Upper lobe of left lung (tissue), 6 donors: Measurements from ENCODE around the gene LHX5. TPM values are rescaled to one million over a fixed set of nuclear protein-coding genes. Genes with fewer than 3 reads are reported as not detected.

Source experiments
- ATAC-seq, 2 donors: fragments of 200-7000 bp; cut with Tn5 transposase; one replicate each; pipeline ENCODE4 v1.9.1; 2022; ENCODE audit warnings: mild to moderate bottlenecking in 2 of 2, moderate library complexity in 2 of 2; ENCODE audit not compliant: low FRiP score in 2 of 2
- DNase-seq, 2 donors: peaks; one replicate each; pipeline ENCODE4 v3.0.0-alpha.2; 2019 to 2020
- H3K27ac ChIP-seq, 4 donors: fragments of 200-600 bp; sonication (generic); one replicate each; pipeline ENCODE4 v1.5.1; 2016 to 2019
- H3K27me3 ChIP-seq, 4 donors: fragments of 200-600 bp; sonication (generic); one replicate each; pipeline ENCODE4 v1.5.1; 2017 to 2019
- H3K36me3 ChIP-seq, 4 donors: fragments of 200-600 bp; sonication (generic); one replicate each; pipeline ENCODE4 v1.5.1; 2016 to 2019
- H3K4me1 ChIP-seq, 4 donors: fragments of 200-600 bp; sonication (generic); one replicate each; pipeline ENCODE4 v1.5.1; 2018 to 2019
- H3K4me3 ChIP-seq, 4 donors: fragments of 200-600 bp; sonication (generic); one replicate each; pipeline ENCODE4 v1.5.1; 2017 to 2019; ENCODE audit warnings: mild to moderate bottlenecking in 2 of 4, moderate library complexity in 1 of 4
- H3K9me3 ChIP-seq, 4 donors: fragments of 200-600 bp; sonication (generic); one replicate each; pipeline ENCODE4 v1.5.1; 2018 to 2019
- CTCF ChIP-seq, 6 experiments: fragments of 450-650 bp in 4 of 6; fragments of 200-600 bp in 2 of 6; sonication (generic) in 2 of 6; IDR thresholded peaks; one replicate each; pipeline ENCODE4 v1.5.1; 2016 to 2019; ENCODE audit warnings: antibody characterized with exemption in 6 of 6
- EP300 ChIP-seq, 4 donors: sonication (generic); formaldehyde crosslinking; IDR thresholded peaks; one replicate each; pipeline ENCODE4 v1.5.1; 2017; ENCODE audit warnings: antibody characterized with exemption in 4 of 4, control low read depth in 2 of 4
- POLR2A ChIP-seq, 4 donors: fragments of 450-650 bp; IDR thresholded peaks; one replicate each; pipeline ENCODE4 v1.5.1; 2016 to 2017; ENCODE audit warnings: antibody characterized with exemption in 4 of 4, mild to moderate bottlenecking in 2 of 4
- POLR2AphosphoS5 ChIP-seq, 2 donors: sonication (generic); formaldehyde crosslinking; IDR thresholded peaks; one replicate each; pipeline ENCODE4 v1.5.1; 2017; ENCODE audit warnings: antibody characterized with exemption in 2 of 2
- WGBS, 2 donors: methylation state at CpG; one replicate each; pipeline ENCODE4 v1.1.5; 2017 to 2018; 5-methylcytosine and 5-hydroxymethylcytosine counted together
- total RNA-seq, 6 donors: library from RNA; depleted of rRNA in 4 of 6; stranded (reverse); fragments of >200 nt in 4 of 6; gene quantifications; one replicate each; pipeline versions ENCODE4 v1.1.0 to v1.2.1, GENCODE V29; 2016 to 2021
- donor health status: DM: no; HTN: no; CAD: no; lungs with moderate emphysema.
- donor health status: DM: no; HTN: yes; CAD: no; lungs with severe emphysema.

Gene LHX5
- total RNA-seq, 6 donors from 2014 or later: not detected

GRCh38 chr12:113448873-113449272 lies 22.8 kb downstream of the LHX5 start:
- H3K36me3 ChIP-seq: no peaks in the 10 kb centered on the region
- DNase-seq (no peak), ATAC-seq (no peak)
- WGBS, 2 donors: 44 to 53% methylated on average over 7 of the region's 7 CpGs
- no peak overlapping the region for H3K27ac ChIP-seq
- no peak for TF ChIP-seq CTCF (IDR thresholded peaks at IDR 0.05)
- no peak for TF ChIP-seq POLR2A (IDR thresholded peaks at IDR 0.05)
- TF ChIP-seq POLR2AphosphoS5 (IDR thresholded peaks at IDR 0.05): no peak
- no peak for TF ChIP-seq EP300 (IDR thresholded peaks at IDR 0.05)
- H3K9me3 ChIP-seq: no peaks in the 10 kb centered on the region
- no peaks in the 10 kb centered on the region for H3K27me3 ChIP-seq
- no peaks in the 10 kb centered on the region for H3K4me1 ChIP-seq
- no peak overlapping the region for H3K4me3 ChIP-seq

- Histone ChIP-seq H3K4me1 (no peaks in the 10 kb centered on the region), H3K4me3 (no peak overlapping the region), H3K27ac (no peak overlapping the region), H3K36me3 (no peaks in the 10 kb centered on the region), H3K27me3 (no peaks in the 10 kb centered on the region), H3K9me3 (no peaks in the 10 kb centered on the region)
- ATAC-seq (peak in 1 of 2 donors; percentile 45), DNase-seq (no peak)
- no peak for TF ChIP-seq POLR2AphosphoS5 (IDR thresholded peaks at IDR 0.05)
- no peak for TF ChIP-seq EP300 (IDR thresholded peaks at IDR 0.05)
- no peak for TF ChIP-seq CTCF (IDR thresholded peaks at IDR 0.05)
- no peak for TF ChIP-seq POLR2A (IDR thresholded peaks at IDR 0.05)
- 79% methylated on average over 6 of the region's 6 CpGs for WGBS, 2 donors
Measured at GRCh38 chr12:113445544-113446171, 26.0 kb downstream of the LHX5 start.

- H3K9me3 ChIP-seq: no peaks in the 10 kb centered on the region
- no peak for TF ChIP-seq CTCF (IDR thresholded peaks at IDR 0.05)
- DNase-seq: no peak
- H3K4me1 ChIP-seq: no peaks in the 10 kb centered on the region
- WGBS, 2 donors: 79 to 83% methylated on average over 5 to 6 of the region's 6 CpGs
- no peak overlapping the region for H3K27ac ChIP-seq
- H3K27me3 ChIP-seq: no peaks in the 10 kb centered on the region
- no peak overlapping the region for H3K4me3 ChIP-seq
- no peak for ATAC-seq
- H3K36me3 ChIP-seq: no peaks in the 10 kb centered on the region
Measured at GRCh38 chr12:113443030-113443539, 28.6 kb downstream of the LHX5 start.

GRCh38 chr12:113440947-113441782 lies 30.5 kb downstream of the LHX5 start:
- Histone ChIP-seq H3K36me3 (no peaks in the 10 kb centered on the region), H3K4me1 (no peaks in the 10 kb centered on the region), H3K27ac (no peak overlapping the region), H3K4me3 (no peak overlapping the region), H3K27me3 (no peaks in the 10 kb centered on the region), H3K9me3 (no peaks in the 10 kb centered on the region)
- DNase-seq (no peak), ATAC-seq (peak in 1 of 2 donors; percentile 7)
- TF ChIP-seq EP300 (IDR thresholded peaks at IDR 0.05) (no peak), POLR2AphosphoS5 (IDR thresholded peaks at IDR 0.05) (no peak), POLR2A (IDR thresholded peaks at IDR 0.05) (no peak), CTCF (IDR thresholded peaks at IDR 0.05) (no peak)
- WGBS, 2 donors: 42 to 49% methylated on average over 14 of the region's 14 CpGs
